ENCODE results near the gene ADIRF. TPM values are rescaled to one million over a fixed set of nuclear protein-coding genes. Genes with fewer than 3 reads are reported as not detected.

ADIRF gene
- total RNA-seq, 2 experiments from 2014 or later: not detected

GRCh38 chr10:86964061-86964846, 4.0 kb upstream of the ADIRF start:
- POLR2A ChIA-PET: no interaction called here

GRCh38 chr10:86964847-86965190, 3.5 kb upstream of the ADIRF start:
- H3K4me1 ChIP-seq (ENCODE audit: insufficient read depth, low read length, poor library complexity, severe bottlenecking): no peaks in the 10 kb centered on the region

More at GRCh38 chr10:86964061-86964846, 4.0 kb upstream of the ADIRF start:
- Histone ChIP-seq H3K27ac (ENCODE audit: low read depth, low read length, poor library complexity, severe bottlenecking) (no peak overlapping the region), H3K36me3 (ENCODE audit: insufficient read depth, low read length) (no peaks in the 10 kb centered on the region), H3K4me1 (ENCODE audit: insufficient read depth, low read length, poor library complexity, severe bottlenecking) (no peaks in the 10 kb centered on the region), H3K9me2 (ENCODE audit: insufficient read depth, low read length) (no peaks in the 10 kb centered on the region), H2AFZ (ENCODE audit: low read length) (no peak overlapping the region), H3K9me3 (ENCODE audit: low read length) (no peaks in the 10 kb centered on the region), H3K4me2 (ENCODE audit: low read length) (no peak overlapping the region), H3K79me2 (ENCODE audit: insufficient read depth, low read depth, low read length) (no peaks in the 10 kb centered on the region), H3K4me3 (ENCODE audit: low read depth, low read length, poor library complexity, severe bottlenecking) (no peak overlapping the region), H4K20me1 (ENCODE audit: insufficient read depth, low read length) (no peaks in the 10 kb centered on the region)
- intact Hi-C loops (cut with micrococcal nuclease; ENCODE audit: unreplicated experiment): loop anchor here (10.0 kb wide), 1 partner anchor 249 kb away; no protein-coding TSS in a partner anchor
- no peak for DNase-seq (ENCODE audit: low spot score)
- TF ChIP-seq, protein P1, sequence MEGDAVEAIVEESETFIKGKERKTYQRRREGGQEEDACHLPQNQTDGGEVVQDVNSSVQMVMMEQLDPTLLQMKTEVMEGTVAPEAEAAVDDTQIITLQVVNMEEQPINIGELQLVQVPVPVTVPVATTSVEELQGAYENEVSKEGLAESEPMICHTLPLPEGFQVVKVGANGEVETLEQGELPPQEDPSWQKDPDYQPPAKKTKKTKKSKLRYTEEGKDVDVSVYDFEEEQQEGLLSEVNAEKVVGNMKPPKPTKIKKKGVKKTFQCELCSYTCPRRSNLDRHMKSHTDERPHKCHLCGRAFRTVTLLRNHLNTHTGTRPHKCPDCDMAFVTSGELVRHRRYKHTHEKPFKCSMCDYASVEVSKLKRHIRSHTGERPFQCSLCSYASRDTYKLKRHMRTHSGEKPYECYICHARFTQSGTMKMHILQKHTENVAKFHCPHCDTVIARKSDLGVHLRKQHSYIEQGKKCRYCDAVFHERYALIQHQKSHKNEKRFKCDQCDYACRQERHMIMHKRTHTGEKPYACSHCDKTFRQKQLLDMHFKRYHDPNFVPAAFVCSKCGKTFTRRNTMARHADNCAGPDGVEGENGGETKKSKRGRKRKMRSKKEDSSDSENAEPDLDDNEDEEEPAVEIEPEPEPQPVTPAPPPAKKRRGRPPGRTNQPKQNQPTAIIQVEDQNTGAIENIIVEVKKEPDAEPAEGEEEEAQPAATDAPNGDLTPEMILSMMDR (conservative IDR thresholded peaks at IDR 0.05; ENCODE audit: low read length): no peak
- TF ChIP-seq EZH2phosphoT487 (IDR thresholded peaks at IDR 0.05; ENCODE audit: borderline replicate concordance, low read depth, low read length): no peak
- CTCF ChIA-PET (ENCODE audit: unreplicated experiment): no interaction called here
- BruUV-seq (replicated peaks): no TSS peak

More at GRCh38 chr10:86964847-86965190, 3.5 kb upstream of the ADIRF start:
- Histone ChIP-seq H3K9me3 (ENCODE audit: low read length) (no peaks in the 10 kb centered on the region), H3K27ac (ENCODE audit: low read depth, low read length, poor library complexity, severe bottlenecking) (no peak overlapping the region), H3K36me3 (ENCODE audit: insufficient read depth, low read length) (no peaks in the 10 kb centered on the region), H2AFZ (ENCODE audit: low read length) (no peak overlapping the region), H3K79me2 (ENCODE audit: insufficient read depth, low read depth, low read length) (no peaks in the 10 kb centered on the region), H3K4me2 (ENCODE audit: low read length) (no peak overlapping the region), H3K4me3 (ENCODE audit: low read depth, low read length, poor library complexity, severe bottlenecking) (no peak overlapping the region), H3K9me2 (ENCODE audit: insufficient read depth, low read length) (no peaks in the 10 kb centered on the region), H4K20me1 (ENCODE audit: insufficient read depth, low read length) (no peaks in the 10 kb centered on the region)
- CTCF ChIA-PET (ENCODE audit: unreplicated experiment): no interaction called here
- no peak for DNase-seq (ENCODE audit: low spot score)
- intact Hi-C loops (cut with micrococcal nuclease; ENCODE audit: unreplicated experiment): loop anchor here (10.0 kb wide), 1 partner anchor 250 kb away; no protein-coding TSS in a partner anchor
- no peak for TF ChIP-seq EZH2phosphoT487 (IDR thresholded peaks at IDR 0.05; ENCODE audit: borderline replicate concordance, low read depth, low read length)
- TF ChIP-seq, protein P1 (conservative IDR thresholded peaks at IDR 0.05; ENCODE audit: low read length): no peak
- no TSS peak for BruUV-seq (replicated peaks)
- POLR2A ChIA-PET: no interaction called here
